GM19395 (cell line): Measurements from ENCODE around the gene CREB5.
"Not testable (repeated sequence)": the region's sequence is repeated elsewhere in the genome, so short reads cannot be mapped to it uniquely, and the experiment has no call there.

Experiments used
- ATAC-seq: cut with Tn5 transposase; IDR thresholded peaks from one replicate; pipeline ENCODE4 v1.9.1; 2021; ENCODE audit warnings: mild to moderate bottlenecking, moderate library complexity; ENCODE audit not compliant: unreplicated experiment

The CREB5 gene

GRCh38 chr7:28762651-28763050 lies 350.3 kb downstream of the CREB5 start:
- ATAC-seq = no peak

GRCh38 chr7:28766359-28766758 lies 354.0 kb downstream of the CREB5 start:
- ATAC-seq = no peak

DNA sequence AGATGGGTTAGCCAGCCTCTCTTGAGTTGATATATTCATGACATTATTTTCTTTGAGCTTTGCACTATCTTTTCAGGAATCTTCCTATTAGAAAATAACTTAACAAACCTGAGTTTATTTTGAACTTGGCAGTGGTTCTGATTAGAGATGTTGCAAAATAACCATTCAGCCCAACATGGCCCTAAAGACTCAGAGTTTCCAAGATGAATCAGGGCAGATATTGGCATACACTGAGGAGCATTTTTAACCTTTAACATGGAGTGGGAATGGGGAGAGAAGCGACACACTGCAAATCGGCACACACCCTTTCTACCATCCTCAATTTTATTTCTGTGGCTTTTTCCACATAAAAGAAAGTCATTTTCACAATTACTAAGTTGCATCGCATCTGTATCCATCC lies 355.0 kb downstream of the CREB5 start:
- ATAC-seq = no peak

DNA sequence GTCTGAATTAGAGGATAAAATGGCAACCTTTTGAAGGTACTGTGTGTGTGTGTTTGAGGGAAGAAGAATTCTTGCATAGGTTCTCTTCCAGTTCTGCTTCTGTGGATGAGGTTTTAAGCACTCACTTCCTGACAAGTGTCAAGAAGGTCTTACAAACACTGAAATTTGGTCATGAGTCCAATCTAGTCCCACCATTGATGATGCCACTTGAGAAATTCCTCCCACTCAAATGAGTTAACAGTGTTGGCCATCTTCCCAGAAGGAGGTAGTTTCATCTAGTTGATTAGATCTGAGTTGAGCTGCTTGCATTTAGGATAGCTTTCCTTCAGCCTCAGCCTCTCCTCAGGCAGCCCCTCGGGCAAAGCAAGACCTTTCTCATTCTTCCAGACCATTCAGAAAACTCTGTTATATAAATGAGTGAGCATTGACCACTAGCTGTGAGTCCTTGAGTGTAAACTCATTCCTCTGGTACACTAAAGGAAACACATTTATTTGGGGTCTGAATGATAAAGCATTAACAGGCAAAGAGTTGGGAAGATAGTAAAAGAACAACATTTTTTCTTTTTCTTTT lies 356.3 kb downstream of the CREB5 start:
- ATAC-seq = no peak

DNA sequence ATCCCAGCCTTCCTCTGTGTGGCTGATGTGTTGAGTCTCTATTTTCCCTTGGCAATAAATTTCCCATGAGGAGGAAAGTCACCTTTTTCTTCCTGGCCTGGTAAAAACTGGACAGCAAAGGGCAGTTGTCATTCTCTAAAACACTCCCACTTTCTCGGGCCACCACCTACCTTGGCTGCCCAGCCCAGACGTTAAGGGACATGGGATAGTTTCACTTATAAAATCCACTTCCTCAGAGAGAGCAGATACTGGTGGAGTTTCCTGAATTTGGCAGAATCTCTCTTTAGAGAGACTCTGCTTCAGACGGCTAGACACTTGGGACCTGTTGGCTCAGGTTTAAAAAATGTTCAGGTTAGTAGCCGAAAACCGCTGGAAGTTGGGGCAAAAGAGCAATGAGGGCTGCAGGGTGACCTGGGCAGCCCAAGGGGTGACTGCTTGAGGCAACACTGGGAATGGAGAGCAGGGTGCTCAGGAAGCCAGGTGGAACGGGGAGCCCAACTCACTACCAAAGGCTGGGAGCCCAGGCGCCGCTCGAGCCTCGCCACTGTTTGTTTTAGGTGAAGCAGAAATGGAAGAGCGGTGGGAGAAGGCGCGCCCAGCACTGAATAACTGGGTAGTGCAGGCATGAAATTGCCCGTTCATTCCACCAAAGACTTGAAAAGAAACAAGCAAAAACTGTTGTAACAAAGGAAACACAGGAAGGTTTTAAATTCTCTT lies 359.7 kb downstream of the CREB5 start:
- no peak for ATAC-seq

GRCh38 chr7:28773423-28774145 lies 361.3 kb downstream of the CREB5 start:
- no peak for ATAC-seq

DNA sequence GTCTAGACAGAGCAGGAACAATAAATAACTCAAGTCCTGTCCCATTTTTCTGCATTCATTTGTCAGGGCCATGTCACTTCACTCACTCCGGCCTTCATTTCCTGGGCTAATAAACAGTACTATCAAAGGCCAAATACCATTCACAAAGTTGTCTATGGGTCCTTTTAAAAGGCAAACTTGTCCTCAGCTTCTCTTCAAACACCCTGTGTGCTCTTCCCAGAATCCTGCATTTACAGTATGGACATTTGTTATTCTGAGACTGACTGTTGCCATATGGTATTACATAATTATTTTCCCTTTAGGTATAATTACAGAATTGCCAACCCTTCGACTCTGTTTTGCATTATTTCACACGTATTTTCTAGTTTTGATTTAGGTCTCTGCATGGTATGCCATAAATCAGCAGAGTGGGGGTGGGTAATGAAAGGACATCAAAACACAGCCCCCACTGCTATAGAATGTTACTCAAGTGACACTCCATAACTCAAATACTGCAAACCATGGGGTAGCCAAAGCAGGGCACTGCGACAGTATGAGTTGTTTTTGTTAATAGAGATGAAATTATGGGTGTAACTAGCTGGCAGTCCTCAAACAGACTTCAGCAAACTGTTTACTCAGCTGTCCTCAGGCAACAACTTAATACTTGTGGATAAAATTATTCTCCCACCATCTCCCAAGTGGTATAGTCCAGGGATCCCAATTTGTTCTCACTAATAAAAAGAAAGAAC lies 362.1 kb downstream of the CREB5 start:
- no peak for ATAC-seq

DNA sequence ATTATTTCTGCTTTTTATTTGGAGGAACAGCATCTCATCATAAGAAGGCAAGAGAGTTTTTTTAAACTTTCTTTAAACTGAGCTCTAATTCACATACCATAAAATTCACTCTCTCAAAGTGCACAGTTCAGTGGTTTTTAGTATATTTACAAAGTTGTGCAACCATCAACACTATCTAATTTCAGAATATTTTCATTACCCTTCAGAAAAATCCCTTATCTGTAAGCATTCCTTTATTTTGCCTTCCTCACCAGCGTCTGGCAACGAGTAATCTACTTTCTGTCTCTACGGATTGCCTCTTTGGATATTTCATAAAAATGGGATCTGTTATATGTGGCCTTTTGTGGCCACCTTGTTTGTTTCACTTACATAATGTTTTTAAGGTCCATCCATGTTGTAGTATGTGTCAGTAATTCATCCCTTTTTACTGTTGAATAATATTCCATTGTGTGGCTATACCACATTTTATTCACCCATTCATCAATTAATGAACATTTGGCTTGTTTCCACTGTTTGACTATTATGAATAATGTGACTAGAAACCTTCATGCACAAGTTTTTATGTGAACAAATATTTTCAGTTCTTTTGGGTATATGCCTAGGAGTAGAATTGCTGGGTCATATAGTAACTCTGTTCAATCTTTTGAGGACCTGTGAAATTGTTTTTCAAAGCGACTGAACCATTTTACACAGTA lies 364.3 kb downstream of the CREB5 start:
- no peak for ATAC-seq

GRCh38 chr7:28778786-28779185 lies 366.5 kb downstream of the CREB5 start:
- ATAC-seq = no peak

DNA sequence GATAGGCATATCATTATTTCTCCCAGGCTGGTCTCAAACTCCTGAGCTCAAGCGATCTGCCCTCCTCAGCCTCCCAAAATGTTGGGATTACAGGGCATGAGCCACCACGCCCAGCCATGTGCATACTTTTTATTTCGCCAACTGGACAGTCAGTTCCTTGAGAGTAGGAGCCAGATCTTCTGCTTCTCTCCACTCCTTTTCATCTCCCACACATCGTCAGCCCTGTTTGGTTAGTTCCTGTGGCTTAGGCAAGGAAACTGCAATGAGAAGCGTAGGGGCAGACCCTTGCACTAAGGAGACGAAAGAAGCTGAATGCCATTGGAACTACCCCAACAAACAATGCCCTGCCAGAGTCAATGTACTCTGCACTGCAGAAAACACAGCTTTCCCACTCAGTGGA lies 367.6 kb downstream of the CREB5 start:
- ATAC-seq = no peak

- ATAC-seq = no peak
Measured at GRCh38 chr7:28782362-28782761, 370.0 kb downstream of the CREB5 start.

GRCh38 chr7:28784171-28784902 lies 372.0 kb downstream of the CREB5 start:
- no peak for ATAC-seq

DNA sequence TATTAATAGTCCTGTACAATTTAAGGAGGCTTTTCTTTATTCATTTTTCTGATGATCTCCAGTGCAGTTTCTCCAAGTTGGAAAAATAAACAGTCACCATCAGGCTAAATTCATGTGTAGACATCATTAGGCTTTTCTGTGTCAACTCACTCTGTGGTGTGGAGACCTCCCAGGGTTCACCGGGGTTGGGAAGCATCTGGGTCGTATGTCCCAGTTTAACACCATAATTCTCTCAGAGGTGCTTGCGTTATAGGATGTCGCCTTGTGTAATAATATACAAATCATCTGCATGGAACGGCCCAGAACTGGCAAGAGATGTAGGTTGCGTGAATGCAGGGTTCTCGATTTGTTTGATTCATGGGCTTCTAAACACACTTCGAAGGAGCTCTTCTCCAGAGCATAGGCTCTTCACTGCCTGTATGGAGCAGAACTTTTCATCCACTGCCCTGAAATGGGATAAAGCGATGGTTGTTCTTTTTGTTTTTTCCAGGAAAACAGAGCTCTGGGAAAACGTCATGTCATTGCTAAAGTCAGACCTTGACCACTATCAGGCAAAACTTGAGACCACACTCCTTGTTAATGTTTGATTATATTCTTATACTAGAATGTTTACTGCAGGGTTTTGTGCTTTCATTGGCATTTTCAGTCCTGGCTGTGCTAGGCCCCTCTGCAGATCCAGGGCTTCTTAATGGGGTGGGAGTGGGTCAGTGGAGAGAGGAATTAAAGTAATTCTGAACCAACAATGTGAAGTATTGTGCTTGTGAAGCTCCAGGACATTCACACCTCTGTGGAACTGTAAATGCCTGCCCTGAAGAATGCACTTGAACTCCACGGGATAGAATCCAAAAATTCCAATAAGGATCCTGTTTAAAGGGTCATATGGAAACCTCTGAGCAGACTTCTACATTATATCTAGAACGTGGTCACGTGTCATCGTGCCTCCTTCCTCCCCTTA lies 373.0 kb downstream of the CREB5 start:
- ATAC-seq = no peak

DNA sequence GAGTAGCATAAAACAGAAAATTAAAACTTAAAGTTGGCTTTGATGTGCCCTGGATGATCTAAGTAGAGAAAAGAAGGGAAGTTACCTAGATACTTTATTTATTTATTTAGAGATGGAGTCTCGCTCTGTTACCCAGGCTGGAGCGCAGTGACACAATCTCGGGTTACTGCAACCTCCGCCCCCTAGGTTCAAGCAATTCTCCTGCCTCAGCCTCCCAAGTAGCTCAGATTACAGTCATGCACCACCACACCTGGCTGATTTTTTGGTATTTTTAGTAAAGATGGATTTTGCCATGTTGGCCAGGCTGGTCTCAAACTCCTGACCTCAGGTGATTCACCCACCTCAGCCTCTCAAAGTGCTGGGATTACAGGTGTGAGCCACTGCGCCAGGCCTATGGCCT lies 373.8 kb downstream of the CREB5 start:
- ATAC-seq = not testable (repeated sequence)

GRCh38 chr7:28787106-28787505 lies 374.8 kb downstream of the CREB5 start:
- no peak for ATAC-seq

DNA sequence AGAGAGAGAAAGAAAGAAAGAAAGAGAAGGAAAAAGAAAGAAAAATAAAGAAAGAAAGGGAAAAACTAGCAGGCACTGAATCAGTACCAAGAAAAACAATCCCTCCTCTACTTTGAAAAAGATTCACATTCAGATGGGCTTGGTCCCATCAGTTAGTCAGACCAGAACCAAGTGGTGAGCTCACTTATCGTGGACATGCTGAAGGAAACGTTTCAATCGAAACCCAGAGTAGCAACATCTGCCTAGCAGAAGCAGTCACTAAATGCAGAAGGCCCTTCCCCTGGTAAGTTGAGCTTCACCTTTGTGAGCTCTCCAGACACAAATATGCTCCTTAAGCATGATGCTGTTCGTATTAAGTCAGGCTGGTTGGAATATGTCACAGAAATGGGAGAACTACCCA lies 378.1 kb downstream of the CREB5 start:
- ATAC-seq = no peak

DNA sequence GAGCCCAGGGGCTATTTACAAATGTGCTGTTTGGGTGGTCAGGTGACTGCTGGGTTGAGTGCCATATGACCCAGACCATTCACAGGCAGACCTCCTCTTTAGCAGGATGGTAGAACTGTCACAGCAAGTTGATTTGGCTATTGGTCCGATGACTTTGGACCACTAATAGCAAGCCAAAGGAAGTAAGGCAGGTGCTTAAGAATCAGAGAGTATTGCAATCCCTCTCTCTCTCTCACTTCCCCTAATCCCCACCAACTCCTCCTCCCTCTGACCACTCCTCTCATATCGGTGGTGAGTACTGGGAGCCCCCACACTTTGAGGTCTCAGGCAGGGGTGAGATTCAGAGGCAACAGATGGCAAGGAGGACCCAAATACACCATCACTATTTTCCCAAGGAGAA lies 380.5 kb downstream of the CREB5 start:
- peak; percentile 75 for ATAC-seq

GRCh38 chr7:28793381-28794085 lies 381.2 kb downstream of the CREB5 start:
- ATAC-seq = no peak

DNA sequence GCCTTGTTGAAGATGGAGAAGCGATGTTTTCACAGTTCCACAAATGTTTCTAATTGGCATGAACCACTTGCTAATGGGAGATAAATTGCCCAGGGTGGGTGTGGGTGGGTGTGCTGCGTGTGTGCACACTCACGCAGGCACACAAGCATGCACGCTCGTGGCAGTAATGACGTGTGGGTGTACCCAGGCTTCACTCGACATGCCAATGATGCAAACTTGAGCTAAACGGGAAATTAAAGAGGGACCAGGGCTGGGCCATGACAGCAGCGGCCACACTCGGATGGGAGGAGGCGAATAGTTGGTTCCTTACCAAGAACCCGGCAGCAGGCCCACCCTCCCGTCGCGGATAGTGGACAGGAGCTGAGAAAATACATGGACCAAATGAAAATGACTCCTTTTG lies 386.0 kb downstream of the CREB5 start:
- no peak for ATAC-seq
